Measurements from ENCODE around the gene TSPAN15.
"Not testable (repeated sequence)": the region's sequence is repeated elsewhere in the genome, so short reads cannot be mapped to it uniquely, and the experiment has no call there.

TSPAN15 gene

DNA sequence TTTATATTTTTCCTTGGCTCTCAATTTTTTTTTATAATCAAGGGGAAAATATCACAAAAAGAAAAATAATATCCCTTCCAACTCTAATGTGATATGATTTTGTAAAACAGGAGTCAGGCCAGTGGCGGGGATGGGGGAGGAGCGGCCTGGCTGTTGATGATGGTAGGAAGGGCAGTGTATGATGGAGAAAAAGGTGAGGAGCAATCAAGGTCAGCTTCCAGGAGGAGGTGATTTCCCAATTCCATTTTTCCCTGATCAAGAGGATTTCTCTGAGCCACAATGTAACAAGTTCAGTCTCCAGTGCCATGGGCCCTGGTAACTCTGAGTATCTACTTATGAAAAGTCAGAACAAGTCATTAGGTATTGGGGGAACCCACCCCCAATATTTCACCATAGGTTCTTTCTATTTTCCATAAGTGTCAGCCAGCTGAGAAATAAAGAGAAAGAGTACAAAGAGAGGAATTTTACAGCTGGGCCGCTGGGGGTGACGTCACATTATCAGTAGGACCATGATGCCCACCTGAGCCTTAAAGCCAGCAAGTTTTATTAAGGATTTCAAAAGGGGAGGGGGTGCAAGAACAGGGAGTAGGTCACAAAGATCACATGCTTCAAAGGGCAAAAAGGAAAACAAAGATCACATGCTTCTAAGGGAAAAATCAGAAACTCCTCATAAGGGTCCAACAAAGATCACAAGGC, 37.0 kb downstream of the TSPAN15 start:
- DNase-seq (ENCODE audit: low read depth in 2 of 2), result not testable (repeated sequence)

DNA sequence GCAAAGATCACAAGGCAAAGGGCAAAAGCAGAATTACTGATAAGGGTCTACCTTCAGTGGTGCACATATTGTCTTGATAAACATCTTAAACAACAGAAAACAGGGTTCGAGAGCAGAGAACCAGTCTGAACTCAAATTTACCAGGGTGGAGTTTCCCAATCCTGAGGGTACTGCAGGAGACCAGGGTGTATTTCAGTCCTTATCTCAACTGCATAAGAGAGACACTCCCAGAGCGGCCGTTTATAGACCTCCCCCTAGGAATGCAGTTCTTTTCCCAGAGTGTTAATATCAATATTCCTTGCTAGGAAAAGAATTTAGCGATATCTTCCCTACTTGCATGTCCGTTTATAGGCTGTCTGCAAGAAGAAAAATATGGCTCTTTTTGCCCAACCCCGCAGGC, 37.6 kb downstream of the TSPAN15 start:
- not testable (repeated sequence) for DNase-seq (ENCODE audit: low read depth in 2 of 2)

DNA sequence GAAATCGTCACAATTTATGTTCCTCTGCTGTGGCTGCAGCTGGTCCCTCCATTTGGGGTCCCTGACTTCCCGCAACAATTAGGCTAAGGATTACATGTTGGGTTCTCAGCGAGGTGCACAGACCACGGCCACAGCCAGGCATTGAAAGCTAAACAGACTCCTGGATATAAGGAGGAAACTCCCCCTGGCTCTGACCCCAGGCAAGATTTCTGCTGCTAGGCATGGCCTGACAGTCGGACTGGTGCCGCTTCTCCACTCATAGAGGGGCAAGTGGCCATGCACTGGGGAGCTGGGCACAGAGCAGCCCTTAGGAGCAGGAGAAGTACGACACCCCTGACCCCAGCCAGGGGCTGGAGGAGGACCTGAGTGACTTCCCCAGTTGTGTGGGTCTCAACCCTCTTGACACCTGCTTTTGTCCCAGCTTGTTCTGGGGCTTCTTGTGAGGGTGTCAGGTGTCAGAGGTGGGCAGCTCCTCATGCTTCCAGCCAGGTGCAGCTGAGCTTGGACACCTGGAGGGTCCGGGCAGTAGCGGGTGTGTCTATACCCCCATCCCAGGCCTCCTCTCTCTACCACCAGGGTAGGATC, 38.3 kb downstream of the TSPAN15 start:
- DNase-seq (ENCODE audit: low read depth in 2 of 2), result no peak

DNA sequence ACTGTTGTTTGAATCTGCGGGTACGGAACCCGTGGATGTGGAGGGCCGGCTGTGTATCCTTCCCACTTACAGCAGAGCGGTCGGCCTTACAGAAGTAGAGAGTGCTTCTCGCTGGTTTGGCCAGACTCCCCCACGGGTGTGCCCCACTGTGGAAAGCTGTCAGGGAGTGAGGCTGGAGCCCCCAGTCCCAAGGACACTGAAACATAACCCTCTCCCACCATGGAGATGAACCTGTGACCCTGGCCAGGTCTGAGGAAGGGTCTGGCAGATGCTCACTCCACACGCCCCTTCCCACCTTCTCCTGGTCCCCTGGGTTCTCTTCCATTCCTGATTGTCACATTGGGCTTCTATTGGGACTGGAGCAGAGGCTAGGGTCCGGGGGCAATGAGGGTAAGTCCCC, 39.6 kb downstream of the TSPAN15 start:
- DNase-seq (ENCODE audit: low read depth in 2 of 2), result no peak

DNA sequence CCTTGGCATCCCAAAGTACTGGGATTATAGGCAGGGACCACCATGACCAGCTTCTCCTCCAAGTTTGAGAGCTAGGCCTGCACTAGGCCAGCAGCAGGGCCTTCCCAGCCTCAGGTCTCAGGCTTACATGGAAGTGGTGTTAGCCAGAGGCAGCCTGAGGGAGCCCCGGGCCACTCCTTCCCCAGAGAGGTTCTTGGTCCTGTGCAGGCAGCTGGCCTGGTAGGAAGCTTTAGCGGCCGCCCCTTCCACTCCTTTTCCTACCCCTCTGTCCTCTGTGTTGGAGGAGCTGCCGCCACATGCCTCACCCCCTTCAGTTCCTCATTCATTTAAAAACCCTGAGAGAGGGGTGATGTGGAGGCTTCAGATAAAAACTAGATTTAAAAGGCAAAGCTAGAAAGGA, 40.3 kb downstream of the TSPAN15 start:
- DNase-seq (ENCODE audit: low read depth in 2 of 2), result no peak

DNA sequence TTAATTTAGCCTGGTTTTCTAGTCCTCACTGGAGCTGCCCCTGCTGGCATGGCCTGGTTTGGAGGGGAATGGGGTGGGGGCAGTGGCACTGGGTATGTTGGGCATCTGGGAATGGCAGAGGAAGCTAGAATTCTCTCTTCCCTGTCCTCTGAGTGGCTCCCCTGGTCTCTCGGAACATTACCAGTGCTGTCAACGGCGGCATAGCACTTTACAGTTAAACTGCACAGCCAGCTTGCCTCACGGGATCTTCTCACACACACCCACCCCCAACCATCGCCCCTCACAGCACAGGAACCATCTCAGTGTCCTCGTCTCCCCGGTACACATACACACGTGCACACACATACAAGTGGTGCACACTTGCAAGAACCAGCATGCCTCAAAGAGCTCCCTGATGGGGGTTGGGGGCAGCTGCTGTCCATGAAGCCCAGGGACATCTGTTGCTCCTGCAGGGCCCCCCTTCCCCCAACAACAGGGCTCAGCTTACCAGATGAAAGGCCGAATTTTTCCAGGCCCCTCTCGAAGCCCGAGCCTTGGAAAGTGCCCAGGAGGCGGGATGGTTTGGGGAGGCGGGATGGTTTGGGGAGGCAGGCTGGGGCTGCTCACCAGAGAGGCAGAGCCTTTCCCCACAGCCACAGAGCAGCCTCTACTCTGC, 41.0 kb downstream of the TSPAN15 start:
- DNase-seq (ENCODE audit: low read depth in 2 of 2), result no peak

DNA sequence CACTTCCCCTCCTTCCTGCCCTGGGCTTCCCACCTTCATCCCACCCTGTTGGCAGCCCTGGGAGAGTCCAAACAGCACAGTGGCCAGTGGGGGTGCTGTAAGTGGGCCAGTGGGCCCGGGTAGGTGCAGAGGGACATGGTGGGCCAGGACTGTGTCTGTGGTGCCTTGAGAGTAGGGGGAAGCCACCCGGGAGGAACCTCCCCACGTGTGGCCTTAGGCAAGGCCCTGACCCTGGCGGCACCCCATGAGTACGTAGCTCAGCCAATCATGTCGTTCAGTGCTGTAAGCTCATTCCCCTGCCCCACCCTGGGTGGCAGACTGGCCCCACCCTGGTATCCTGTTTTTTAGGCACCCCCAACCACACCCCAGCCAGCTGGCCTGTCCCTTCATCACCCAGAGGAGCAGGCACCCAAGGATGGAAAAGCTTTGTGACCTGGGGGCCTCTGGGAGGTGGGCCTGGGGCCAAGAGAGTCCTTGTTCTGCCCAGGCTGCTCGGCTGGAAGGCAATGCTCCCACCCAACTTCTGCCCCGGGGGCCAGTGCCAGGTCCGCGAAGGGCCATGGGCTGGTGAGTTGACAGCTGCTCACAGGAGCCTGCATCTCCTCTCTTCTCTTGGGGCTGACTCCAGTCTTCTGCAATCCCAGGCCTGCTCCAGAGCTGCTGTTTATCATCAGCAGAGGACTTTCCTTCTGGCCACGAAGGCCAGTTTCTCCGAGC, 41.6 kb downstream of the TSPAN15 start:
- no peak for DNase-seq (ENCODE audit: low read depth in 2 of 2)

DNA sequence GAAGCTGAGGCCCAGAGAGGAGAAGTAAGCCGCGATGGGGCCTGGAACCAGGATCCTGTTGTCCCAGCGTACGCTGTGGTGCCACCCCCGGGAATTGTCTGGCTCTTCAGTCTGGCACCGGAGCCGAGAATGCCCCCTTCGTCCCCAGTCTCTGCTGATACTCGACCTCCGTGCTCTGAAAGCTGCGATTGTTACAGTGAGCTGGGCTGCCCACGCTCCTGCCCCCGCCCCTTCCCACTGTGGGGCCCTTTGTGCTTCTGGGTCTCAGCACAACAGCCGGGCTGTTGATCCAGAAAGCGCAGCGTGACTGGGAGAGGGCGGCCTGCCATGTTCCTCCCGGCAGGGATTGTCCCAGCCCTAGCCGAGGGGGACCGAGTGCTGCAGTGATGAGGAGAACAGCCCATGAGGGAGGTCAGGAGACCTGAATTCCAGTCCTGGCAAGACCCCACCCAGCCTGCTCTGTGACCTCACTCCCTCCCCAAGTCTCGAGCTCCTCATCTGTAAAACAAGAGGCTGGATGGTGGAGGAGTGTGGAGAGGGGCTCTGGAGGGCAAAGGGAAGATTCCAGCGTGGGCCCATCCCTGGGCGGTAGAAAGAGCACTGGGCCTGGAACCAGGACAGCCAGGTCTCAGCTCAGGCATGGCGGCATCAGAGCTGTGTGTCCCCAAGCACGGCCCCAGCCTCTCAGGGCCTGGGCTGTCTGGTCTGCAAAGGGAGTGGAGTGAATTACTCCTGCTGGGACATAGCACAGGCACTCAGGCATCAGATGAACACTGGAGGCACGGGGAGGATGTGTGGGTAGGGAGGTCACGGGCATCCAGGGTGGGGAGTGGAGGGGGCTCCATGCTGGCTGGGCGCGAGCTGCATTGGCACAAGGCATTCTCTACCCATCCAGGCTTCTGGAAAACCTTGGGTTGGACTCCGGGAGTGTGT, 43.6 kb downstream of the TSPAN15 start:
- DNase-seq (ENCODE audit: low read depth in 2 of 2), result no peak

DNA sequence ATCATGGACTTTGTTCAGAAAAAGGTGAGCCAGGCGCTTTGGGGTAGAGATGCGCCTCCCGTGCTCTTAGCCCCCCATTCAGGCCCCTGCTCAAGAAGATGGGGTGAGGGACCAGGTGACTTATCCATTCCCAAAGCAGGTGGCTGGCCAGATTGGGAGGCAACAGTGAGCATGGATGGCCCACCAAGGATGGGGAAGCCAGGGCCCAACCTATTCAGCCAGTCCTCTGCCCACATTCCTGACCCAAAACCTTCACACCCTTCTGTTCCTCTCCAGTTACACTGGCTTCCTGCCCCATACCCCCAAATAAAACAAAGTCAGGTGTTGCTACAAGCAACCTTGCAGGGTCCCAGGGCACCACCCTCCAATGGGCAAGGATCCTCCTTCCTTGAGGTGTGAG, 44.4 kb downstream of the TSPAN15 start:
- no peak for DNase-seq (ENCODE audit: low read depth in 2 of 2)

DNA sequence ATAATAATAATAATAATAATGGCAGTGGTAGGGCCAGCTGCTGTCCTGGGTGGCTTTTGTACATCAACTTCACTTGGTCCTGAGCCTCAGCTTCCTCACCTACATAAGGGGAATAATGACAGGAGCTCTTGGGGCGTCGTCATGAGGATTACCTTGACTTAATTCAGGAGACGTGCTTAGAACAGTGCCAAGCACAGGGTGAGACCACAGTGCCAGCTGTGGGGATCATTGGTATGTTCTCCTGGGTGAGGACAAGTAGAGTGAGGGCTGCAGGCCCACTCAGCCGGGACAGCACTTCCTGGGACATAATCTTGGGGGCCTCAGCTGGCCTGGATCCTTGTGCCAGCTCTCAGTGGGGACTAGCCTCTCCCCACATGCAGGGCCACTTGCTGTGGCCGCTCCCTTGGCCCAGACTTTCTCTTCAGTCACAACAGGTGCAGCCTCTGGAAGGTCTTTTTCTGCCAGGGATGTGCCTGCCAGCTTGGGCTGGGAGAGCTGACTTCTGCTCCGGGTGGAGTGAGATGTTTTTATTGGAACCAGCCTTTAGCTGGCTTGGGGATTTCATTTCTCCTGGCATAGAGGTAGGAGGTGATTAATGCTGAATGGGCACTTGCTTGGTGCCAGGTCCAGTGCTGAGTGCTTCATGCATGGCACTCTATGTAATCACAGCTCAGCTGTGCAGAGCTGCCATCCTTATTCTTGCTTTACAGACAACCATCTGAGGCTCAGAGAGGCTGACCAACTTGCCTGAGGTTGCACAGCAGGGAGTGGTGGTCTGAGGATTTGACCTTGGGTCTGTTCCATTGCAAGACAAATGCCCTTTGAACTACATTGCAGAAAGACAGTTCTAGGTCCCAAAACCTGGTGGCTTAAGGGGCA, 45.3 kb downstream of the TSPAN15 start:
- no peak for DNase-seq (ENCODE audit: low read depth in 2 of 2)

DNA sequence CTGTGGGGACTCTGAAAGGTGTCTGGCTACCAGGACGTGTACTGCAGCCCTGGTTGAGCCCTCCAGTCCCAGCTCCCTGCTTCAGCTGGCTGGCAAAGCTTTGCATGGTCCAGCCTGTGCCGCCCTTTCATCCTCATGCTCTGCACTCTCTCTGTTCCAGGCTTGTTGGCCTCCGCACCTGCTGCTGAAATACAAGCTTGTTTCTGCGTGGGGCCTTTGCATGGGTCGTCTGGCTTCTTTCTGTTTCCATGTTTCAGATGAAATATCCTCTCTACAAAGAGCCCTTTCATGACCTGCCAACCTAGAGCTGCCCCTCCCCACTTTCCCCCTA, 45.9 kb downstream of the TSPAN15 start:
- DNase-seq (ENCODE audit: low read depth in 2 of 2), result no peak

DNA sequence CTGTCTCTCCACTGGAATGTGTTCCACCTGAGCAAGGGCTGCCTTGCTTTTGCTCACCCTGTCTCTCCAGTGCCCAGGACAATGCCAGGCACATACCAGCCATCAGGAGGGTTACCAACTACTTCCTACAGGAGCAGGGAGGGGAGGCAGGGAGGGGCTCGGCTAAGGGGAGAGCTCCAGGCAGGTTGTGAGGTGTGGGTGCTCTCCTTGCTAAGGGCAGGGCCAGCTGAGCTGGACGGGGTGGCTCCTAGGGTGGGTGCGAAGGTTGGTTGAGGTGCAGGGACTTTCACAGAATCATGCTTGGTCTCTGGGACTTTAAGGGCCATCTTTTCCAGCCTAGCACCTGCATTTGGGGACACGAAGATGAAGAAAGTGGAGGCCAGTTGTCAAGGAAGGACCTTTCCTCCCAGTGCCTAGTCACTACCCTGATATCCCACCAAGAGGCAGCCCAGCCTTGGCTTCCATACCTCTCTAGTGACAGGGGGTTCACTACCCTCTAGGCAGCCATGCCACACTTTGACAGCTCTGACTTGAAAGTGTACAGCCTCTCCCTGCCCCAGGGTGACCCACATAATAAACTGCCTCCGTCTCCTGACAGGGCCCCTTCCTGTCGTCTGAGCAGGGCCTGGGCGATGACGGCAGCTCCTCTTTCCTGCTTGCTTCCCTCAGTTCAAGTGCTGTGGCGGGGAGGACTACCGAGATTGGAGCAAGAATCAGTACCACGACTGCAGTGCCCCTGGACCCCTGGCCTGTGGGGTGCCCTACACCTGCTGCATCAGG, 46.5 kb downstream of the TSPAN15 start:
- DNase-seq (ENCODE audit: low read depth in 2 of 2), result no peak

DNA sequence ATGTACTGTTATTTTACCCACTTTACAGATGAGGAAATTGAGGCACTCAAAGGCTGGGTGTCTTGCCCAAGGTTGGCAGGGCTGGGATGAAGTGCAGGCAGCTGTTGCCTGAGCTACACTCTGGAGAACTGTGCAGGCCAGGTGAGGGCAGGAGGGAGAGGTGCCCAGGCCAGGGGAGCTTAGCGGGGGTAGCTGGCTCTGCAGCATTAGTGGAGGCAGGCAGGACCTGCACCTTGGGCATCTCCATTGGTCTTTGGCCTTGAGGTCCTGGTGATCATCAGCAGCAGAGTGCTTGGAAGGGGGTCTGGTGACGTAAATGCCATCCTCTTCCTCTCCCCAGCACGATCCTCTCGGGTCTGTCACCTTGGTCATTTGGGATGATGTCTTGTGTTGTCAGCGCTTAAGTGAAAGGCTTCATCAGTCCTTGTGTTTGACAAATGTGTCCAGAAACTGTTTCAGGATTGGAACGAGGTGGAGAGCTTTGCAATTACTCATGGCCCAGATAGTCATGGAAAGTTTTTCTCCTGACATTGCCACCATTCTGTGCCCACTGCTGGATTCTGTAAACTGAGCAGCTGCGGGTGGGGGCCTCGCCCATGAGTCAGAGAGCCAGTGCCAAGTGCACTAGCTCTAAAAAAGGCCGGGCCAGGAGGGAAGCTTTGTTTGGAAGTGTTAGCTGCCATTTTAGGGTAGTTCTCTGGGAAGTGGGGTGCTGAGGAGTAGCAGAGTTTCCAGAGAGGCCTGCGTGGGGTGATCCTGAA, 47.6 kb downstream of the TSPAN15 start:
- no peak for DNase-seq (ENCODE audit: low read depth in 2 of 2)

DNA sequence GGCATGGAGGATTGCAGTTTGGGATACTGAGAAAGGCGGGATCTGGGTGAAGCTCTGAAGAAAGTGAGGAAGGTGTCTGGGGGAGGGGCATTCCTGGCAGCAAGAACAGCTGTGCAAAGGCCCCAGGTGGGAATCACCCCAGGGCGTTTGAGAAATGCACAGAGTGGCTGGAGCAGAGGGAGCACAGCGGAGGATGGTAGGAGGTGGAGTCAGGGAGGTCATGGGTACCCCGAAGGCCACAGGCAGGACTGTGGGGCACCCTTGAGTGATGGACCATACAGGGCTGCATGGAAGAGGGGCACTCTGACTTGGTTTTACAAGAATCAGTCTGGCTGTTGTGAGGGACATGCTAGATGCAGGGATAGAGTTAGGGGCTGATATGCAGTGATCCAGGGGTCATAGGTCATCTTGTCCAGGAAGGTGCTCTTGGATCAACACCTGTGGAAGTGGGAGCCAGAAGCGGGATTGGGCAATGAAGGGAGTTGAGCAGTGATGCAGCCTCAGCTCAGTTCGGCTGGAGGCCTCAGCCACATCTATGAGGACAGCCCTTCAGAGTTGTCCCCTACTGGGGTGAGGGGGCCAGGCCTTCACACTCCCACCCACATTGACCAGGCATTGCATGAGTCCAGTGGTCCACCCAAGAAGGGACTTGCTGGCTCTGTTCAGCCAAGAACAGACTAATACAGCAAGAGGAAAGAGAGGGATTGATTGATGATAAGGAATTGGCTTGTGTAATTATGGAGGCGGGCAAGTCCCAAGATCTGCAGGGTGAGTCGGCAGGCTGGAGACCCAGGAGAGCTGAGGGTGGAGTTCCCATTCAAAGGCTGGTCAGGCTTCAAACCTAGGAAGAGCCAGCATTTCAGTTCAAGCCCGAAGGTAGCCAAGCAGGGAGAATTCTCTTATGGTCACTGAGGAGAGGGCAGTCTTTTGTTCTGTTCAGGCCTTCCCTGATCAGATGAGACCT, 48.7 kb downstream of the TSPAN15 start:
- DNase-seq (ENCODE audit: low read depth in 2 of 2), result no peak

DNA sequence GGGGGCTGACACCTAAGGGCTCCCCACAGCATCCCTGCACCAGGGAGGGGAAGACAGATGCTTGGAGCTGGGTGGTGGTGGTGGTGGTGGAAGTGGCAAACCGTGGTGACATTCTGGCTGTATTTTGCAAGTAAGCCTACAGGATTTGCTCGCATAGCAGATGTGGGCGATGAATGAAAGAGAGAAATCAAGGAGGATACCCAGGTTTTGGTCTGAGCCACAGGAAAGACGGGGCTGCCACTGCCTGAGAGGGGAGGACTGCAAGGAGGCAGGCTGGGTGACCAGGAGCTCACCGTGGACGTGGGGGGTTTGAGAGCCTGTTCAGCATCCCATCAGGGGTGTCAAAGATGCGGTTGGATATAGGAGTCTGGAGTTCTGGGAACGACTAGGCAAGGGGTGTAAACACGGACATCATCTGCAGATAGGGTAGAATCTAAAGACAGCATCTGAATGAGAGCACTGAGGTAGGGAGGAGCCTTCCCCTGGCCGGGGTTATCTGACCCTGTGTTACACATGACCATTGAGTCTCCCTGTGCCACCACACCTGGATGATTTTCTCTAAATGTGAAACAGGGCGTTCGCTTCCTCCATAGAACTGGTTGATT, 49.7 kb downstream of the TSPAN15 start:
- no peak for DNase-seq (ENCODE audit: low read depth in 2 of 2)

DNA sequence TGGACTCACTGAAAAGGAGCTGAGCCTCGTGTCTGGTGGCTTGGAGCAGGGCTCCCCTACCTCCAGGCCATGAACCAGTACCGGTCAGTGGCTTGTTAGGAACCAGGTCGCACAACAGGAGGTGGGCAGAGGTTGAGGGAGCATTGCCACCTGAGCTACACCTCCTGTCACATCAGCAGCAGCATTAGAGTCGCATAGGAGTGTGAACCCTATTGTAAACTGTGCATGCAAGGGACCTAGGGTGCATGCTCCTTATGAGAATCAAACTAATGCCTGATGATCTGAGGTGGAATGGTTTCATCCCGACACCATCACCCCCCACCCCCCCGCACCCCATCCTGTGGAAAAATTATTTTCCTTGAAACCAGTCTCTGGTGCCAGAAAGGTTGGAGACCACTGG, 50.4 kb downstream of the TSPAN15 start:
- DNase-seq (ENCODE audit: low read depth in 2 of 2), result no peak

DNA sequence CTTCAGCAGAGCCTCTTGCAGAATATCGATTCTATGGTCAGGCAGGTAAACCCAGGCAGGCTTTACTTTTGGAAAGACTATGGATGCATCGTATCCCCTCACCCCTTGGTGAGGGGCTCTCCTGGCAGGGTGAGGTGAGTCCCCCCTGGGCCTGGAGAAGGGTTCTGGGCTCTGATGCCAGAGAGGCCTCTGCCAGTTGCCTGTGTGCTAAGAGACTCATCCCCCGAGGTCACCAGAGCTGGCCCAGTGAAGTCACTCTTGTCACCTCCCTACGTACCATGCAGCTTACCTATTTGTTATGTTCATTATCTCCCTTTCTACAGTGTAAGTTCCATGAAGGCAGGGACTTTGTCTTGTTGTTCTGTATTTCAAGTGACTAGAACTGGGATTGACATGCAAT, 51.3 kb downstream of the TSPAN15 start:
- DNase-seq (ENCODE audit: low read depth in 2 of 2), result no peak

Data from stimulated activated CD8-positive, alpha-beta memory T cell treated with anti-CD3 and anti-CD28 coated beads, Interleukin-2, amount 100 ng/mL, for 48 hours (primary cell).